HepG2 (cell line): ENCODE data around the gene DPEP3. TPM values are rescaled to one million over a fixed set of nuclear protein-coding genes. Genes with fewer than 3 reads are reported as not detected.

Experiments
- KAT2B ChIP-seq: fragments of 150-350 bp; IDR thresholded peaks from 2 replicates; pipeline ENCODE4 v1.6.1; 2014; ENCODE audit warnings: low read depth, low read length, borderline replicate concordance
- KDM1A ChIP-seq: IDR thresholded peaks from 2 replicates; pipeline ENCODE4 v1.6.1; 2016; ENCODE audit warnings: missing compliant biosample characterization
- KLF6 ChIP-seq: IDR thresholded peaks from 2 replicates; pipeline ENCODE4 v1.8.0; 2016; ENCODE audit warnings: missing biosample characterization, missing genetic modification reagents
- MEIS2 ChIP-seq: sonication (generic); formaldehyde crosslinking; IDR thresholded peaks from 2 replicates; pipeline ENCODE4 v1.9.0; 2021; ENCODE audit warnings: mild to moderate bottlenecking, missing genetic modification reagents
- PCBP2 ChIP-seq: fragments of 200-400 bp; formaldehyde crosslinking; optimal IDR thresholded peaks from 2 replicates; pipeline ENCODE3; 2018; ENCODE audit warnings: low read length, low read depth; ENCODE audit not compliant: poor library complexity, severe bottlenecking
- PITX1 ChIP-seq: sonication (generic); formaldehyde crosslinking; IDR thresholded peaks from 2 replicates; pipeline ENCODE4 v1.5.1; 2020; ENCODE audit warnings: mild to moderate bottlenecking, missing genetic modification reagents
- RNF2 ChIP-seq: fragments of 450-650 bp; conservative IDR thresholded peaks from 2 replicates; pipeline ENCODE4 v1.6.1; 2016; ENCODE audit warnings: low read depth
- SALL1 ChIP-seq: sonication (generic); formaldehyde crosslinking; IDR thresholded peaks from 2 replicates; pipeline ENCODE4 v1.8.0; 2022; ENCODE audit warnings: mild to moderate bottlenecking, missing genetic modification reagents
- SMAD9 ChIP-seq: sonication (generic); formaldehyde crosslinking; IDR thresholded peaks from 2 replicates; pipeline ENCODE4 v1.5.1; 2020; ENCODE audit warnings: mild to moderate bottlenecking, missing genetic modification reagents
- SRY ChIP-seq: sonication (generic); formaldehyde crosslinking; IDR thresholded peaks from 2 replicates; pipeline ENCODE4 v1.8.0; 2022; ENCODE audit warnings: mild to moderate bottlenecking, missing genetic modification reagents
- TAF15 ChIP-seq: fragments of 200-400 bp; formaldehyde crosslinking; IDR thresholded peaks from one replicate; pipeline ENCODE4 v1.6.1; 2018; ENCODE audit warnings: mild to moderate bottlenecking, low read depth, low read length; ENCODE audit not compliant: poor library complexity, severe bottlenecking
- ZBTB1 ChIP-seq: sonication (generic); formaldehyde crosslinking; IDR thresholded peaks from 2 replicates; pipeline ENCODE4 v1.4.0; 2020; ENCODE audit warnings: missing genetic modification reagents, borderline replicate concordance
- ZFP36 ChIP-seq: fragments of 150-350 bp; IDR thresholded peaks from 2 replicates; pipeline ENCODE4 v1.6.1; 2018; ENCODE audit warnings: borderline replicate concordance, low read length, low read depth; ENCODE audit not compliant: partially characterized antibody
- ZNF232 ChIP-seq: sonication (generic); formaldehyde crosslinking; IDR thresholded peaks from 2 replicates; pipeline ENCODE4 v1.4.0; 2020; ENCODE audit warnings: missing genetic modification reagents, borderline replicate concordance
- ZNF331 ChIP-seq: sonication (generic); formaldehyde crosslinking; IDR thresholded peaks from 2 replicates; pipeline ENCODE4 v1.4.0; 2020; ENCODE audit warnings: missing genetic modification reagents
- ZNF431 ChIP-seq: sonication (generic); formaldehyde crosslinking; IDR thresholded peaks from 2 replicates; pipeline ENCODE4 v1.9.0; 2022; ENCODE audit warnings: missing genetic modification reagents, low read depth, mild to moderate bottlenecking, borderline replicate concordance
- ZNF446 ChIP-seq: sonication (generic); formaldehyde crosslinking; IDR thresholded peaks from 2 replicates; pipeline ENCODE4 v1.5.0; 2020; ENCODE audit warnings: mild to moderate bottlenecking, missing genetic modification reagents
- ZNF552 ChIP-seq: sonication (generic); formaldehyde crosslinking; IDR thresholded peaks from 2 replicates; pipeline ENCODE4 v1.9.0; 2022; ENCODE audit warnings: missing genetic modification reagents, mild to moderate bottlenecking, borderline replicate concordance
- ZNF674 ChIP-seq: sonication (generic); formaldehyde crosslinking; IDR thresholded peaks from 2 replicates; pipeline ENCODE4 v1.5.0; 2020; ENCODE audit warnings: low read depth, mild to moderate bottlenecking, missing genetic modification reagents
- ZNF776 ChIP-seq: sonication (generic); formaldehyde crosslinking; IDR thresholded peaks from 2 replicates; pipeline ENCODE4 v1.4.0; 2020; ENCODE audit warnings: mild to moderate bottlenecking, missing genetic modification reagents
- ZNF883 ChIP-seq: sonication (generic); formaldehyde crosslinking; IDR thresholded peaks from 2 replicates; pipeline ENCODE4 v1.5.1; 2020; ENCODE audit warnings: mild to moderate bottlenecking, missing genetic modification reagents; ENCODE audit errors: not compliant biosample characterization
- polyA plus RNA-seq, 8 experiments: library from polyadenylated mRNA; depleted of rRNA in 3 of 8; stranded (reverse) in 7 of 8; unstranded in 1 of 8; fragments of >200 nt; fragmentation: Illumina TruSeq in 4 of 8; extraction: Trizol in 4 of 8; gene quantifications; 2 replicates each; pipeline versions ENCODE4 v1.2.1 to v1.2.3, GENCODE V29; 2011 to 2016; ENCODE audit warnings: low read depth in 4 of 8, missing spikeins in 1 of 8, mixed read lengths in 1 of 8; ENCODE audit not compliant: insufficient read depth in 1 of 8
- total RNA-seq, 5 experiments: library from RNA; depleted of rRNA; stranded (reverse); fragments of >200 nt; fragmentation: Illumina TruSeq; extraction: Trizol; gene quantifications; 2 replicates each; pipeline ENCODE4 v1.2.3, GENCODE V29; 2016; ENCODE audit warnings: low read depth in 1 of 5
- TF ChIP-seq, protein P1 (sequence below): sonication (generic); formaldehyde crosslinking; IDR thresholded peaks from 2 replicates; pipeline ENCODE4 v1.4.0; 2020; ENCODE audit warnings: missing genetic modification reagents
- TF ChIP-seq, protein P2 (sequence below): fragments of 450-650 bp; IDR thresholded peaks from 2 replicates; pipeline ENCODE4 v1.6.1; 2017; ENCODE audit warnings: mild to moderate bottlenecking
- TF ChIP-seq, protein P3 (sequence below): sonication (generic); formaldehyde crosslinking; IDR thresholded peaks from 2 replicates; pipeline ENCODE4 v1.4.0; 2020; ENCODE audit warnings: missing genetic modification reagents
- TF ChIP-seq, protein P4 (sequence below): sonication (generic); formaldehyde crosslinking; conservative IDR thresholded peaks from 2 replicates; pipeline ENCODE4 v1.4.0; 2020; ENCODE audit warnings: missing genetic modification reagents

The DPEP3 gene
- total and polyA plus RNA-seq, 2 of the 13 experiments (the other 11 are each of a cell fraction or from before 2014, with no cell fraction given), result not detected

DNA sequence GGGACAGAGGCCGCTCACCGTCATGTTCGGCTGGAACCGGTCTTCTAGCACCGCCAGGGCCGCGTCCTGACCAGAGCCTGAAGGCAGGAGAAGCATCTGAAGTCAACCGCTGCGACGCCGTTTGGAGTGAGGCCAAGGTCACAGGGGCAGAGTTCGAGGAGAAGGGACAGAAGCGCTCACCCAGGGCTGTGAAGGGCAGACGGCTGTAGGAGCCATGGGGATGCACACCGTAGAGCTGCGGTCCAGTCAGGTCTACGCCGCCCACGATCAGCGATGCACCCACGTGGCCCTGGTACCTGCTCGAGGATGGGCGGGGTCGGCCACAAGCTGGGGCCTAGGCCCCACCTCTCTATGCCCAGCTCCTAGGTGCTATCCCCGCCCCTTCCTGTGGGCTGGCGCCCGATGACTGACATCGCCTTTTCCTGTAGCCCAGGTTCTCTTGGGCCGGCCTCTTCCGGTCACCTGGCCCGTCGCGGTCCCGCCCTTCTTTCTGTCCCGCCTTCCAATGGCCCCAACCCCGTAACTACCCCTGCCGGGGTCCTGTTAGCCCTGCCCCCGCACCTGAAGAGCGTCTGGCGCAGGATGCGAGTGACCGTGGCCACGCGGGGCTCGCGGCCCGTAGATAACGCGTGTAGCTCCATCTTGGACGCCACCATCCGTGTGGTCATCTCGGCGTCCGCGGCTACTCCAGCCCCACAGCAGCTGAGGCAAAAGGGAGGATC is 44.7 kb downstream of the DPEP3 start (continued):
- TF ChIP-seq SRY (CRISPR knock-in tag), result peak; percentile 85
- TF ChIP-seq, protein P1, sequence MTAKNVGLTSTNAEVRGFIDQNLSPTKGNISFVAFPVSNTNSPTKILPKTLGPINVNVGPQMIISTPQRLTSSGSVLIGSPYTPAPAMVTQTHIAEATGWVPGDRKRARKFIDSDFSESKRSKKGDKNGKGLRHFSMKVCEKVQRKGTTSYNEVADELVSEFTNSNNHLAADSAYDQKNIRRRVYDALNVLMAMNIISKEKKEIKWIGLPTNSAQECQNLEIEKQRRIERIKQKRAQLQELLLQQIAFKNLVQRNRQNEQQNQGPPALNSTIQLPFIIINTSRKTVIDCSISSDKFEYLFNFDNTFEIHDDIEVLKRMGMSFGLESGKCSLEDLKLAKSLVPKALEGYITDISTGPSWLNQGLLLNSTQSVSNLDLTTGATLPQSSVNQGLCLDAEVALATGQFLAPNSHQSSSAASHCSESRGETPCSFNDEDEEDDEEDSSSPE (CRISPR knock-in tag), result peak; percentile 76
- TF ChIP-seq ZNF776 (CRISPR knock-in tag), result peak; percentile 89
- TF ChIP-seq ZNF232 (CRISPR knock-in tag), result peak; percentile 93
- peak; percentile 93 for TF ChIP-seq SALL1
- TF ChIP-seq KLF6 (CRISPR knock-in tag), result peak; percentile 81; the same call in 1 of the 2 replicates
- TF ChIP-seq KDM1A, result no peak
- TF ChIP-seq PCBP2, result peak; percentile 2
- TF ChIP-seq, protein P2, sequence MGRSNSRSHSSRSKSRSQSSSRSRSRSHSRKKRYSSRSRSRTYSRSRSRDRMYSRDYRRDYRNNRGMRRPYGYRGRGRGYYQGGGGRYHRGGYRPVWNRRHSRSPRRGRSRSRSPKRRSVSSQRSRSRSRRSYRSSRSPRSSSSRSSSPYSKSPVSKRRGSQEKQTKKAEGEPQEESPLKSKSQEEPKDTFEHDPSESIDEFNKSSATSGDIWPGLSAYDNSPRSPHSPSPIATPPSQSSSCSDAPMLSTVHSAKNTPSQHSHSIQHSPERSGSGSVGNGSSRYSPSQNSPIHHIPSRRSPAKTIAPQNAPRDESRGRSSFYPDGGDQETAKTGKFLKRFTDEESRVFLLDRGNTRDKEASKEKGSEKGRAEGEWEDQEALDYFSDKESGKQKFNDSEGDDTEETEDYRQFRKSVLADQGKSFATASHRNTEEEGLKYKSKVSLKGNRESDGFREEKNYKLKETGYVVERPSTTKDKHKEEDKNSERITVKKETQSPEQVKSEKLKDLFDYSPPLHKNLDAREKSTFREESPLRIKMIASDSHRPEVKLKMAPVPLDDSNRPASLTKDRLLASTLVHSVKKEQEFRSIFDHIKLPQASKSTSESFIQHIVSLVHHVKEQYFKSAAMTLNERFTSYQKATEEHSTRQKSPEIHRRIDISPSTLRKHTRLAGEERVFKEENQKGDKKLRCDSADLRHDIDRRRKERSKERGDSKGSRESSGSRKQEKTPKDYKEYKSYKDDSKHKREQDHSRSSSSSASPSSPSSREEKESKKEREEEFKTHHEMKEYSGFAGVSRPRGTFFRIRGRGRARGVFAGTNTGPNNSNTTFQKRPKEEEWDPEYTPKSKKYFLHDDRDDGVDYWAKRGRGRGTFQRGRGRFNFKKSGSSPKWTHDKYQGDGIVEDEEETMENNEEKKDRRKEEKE, result no peak
- TF ChIP-seq ZBTB1 (CRISPR knock-in tag), result no peak
- no peak for TF ChIP-seq ZNF674 (CRISPR knock-in tag)
- peak; percentile 52 for TF ChIP-seq MEIS2
- TF ChIP-seq ZNF431 (CRISPR knock-in tag), result peak; percentile 91
- peak; percentile 16; the same call in 1 of the 2 replicates for TF ChIP-seq PITX1
- TF ChIP-seq, protein P3, sequence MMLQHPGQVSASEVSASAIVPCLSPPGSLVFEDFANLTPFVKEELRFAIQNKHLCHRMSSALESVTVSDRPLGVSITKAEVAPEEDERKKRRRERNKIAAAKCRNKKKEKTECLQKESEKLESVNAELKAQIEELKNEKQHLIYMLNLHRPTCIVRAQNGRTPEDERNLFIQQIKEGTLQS (CRISPR knock-in tag), result peak; percentile 48; the same call in 1 of the 2 replicates
- TF ChIP-seq KAT2B, result no peak
- peak; percentile 90 for TF ChIP-seq TAF15
- TF ChIP-seq ZNF883, result peak; percentile 63
- TF ChIP-seq ZFP36, result no peak
- TF ChIP-seq SMAD9 (CRISPR knock-in tag), result no peak
- peak; percentile 66; the same call in 1 of the 2 replicates for TF ChIP-seq ZNF446
- no peak for TF ChIP-seq ZNF331 (CRISPR knock-in tag)
- TF ChIP-seq, protein P4, sequence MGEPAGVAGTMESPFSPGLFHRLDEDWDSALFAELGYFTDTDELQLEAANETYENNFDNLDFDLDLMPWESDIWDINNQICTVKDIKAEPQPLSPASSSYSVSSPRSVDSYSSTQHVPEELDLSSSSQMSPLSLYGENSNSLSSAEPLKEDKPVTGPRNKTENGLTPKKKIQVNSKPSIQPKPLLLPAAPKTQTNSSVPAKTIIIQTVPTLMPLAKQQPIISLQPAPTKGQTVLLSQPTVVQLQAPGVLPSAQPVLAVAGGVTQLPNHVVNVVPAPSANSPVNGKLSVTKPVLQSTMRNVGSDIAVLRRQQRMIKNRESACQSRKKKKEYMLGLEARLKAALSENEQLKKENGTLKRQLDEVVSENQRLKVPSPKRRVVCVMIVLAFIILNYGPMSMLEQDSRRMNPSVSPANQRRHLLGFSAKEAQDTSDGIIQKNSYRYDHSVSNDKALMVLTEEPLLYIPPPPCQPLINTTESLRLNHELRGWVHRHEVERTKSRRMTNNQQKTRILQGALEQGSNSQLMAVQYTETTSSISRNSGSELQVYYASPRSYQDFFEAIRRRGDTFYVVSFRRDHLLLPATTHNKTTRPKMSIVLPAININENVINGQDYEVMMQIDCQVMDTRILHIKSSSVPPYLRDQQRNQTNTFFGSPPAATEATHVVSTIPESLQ (CRISPR knock-in tag), result no peak
- no peak; the same call in none of the 2 replicates for TF ChIP-seq ZNF552 (CRISPR knock-in tag)
- 0 out of 2 replicates have a peak, but pooled peaks have one; percentile 33 for TF ChIP-seq RNF2
